Measurements from ENCODE around the gene FGF1.

- no peak for TF ChIP-seq CTCF (IDR thresholded peaks at IDR 0.05; ENCODE audit: extremely low read depth in 1 of 2, insufficient read depth in 1 of 2, low read depth in 1 of 2, low read length in 2 of 2)
- TF ChIP-seq POLR2A (IDR thresholded peaks at IDR 0.05; ENCODE audit: low read depth, low read length): no peak
- TF ChIP-seq POLR2AphosphoS5 (IDR thresholded peaks at IDR 0.05; ENCODE audit: insufficient read depth, low read depth, low read length): no peak
- TF ChIP-seq EZH2 (IDR thresholded peaks at IDR 0.05; ENCODE audit: borderline replicate concordance, low read depth, low read length, severe bottlenecking): no peak
- TF ChIP-seq FOS (IDR thresholded peaks at IDR 0.05; ENCODE audit: borderline replicate concordance, insufficient read depth, low read length): no peak
- TF ChIP-seq JUN (IDR thresholded peaks at IDR 0.05; ENCODE audit: borderline replicate concordance, insufficient read depth, insufficient read length, low read depth): no peak
- TF ChIP-seq MAX (IDR thresholded peaks at IDR 0.05; ENCODE audit: insufficient read depth, insufficient read length): no peak
- TF ChIP-seq MYC (IDR thresholded peaks at IDR 0.05; ENCODE audit: low read depth, low read length): no peak
These were observed 8.7 kb downstream of the FGF1 start for GRCh38 chr5:142677198-142677597.

All from endothelial cell of umbilical vein (primary cell).